Measurements from ENCODE around the gene GJB5.
"Not testable (repeated sequence)": the region's sequence is repeated elsewhere in the genome, so short reads cannot be mapped to it uniquely, and the experiment has no call there.

Gene GJB5

GRCh38 chr1:34754964-34755637 lies at the start of gene GJB5:
TSS of gene GJB5 (plus strand) at chr1:34755047. CDS start at chr1:34757331, 2,284 bp downstream.
- DNase-seq: no peak

GRCh38 chr1:34705077-34705476 lies 49.8 kb upstream of the GJB5 start:
- DNase-seq: no peak

- DNase-seq: no peak
Measured at GRCh38 chr1:34708106-34708505, 46.7 kb upstream of the GJB5 start.

- DNase-seq: no peak
Measured at GRCh38 chr1:34709547-34709946, 45.3 kb upstream of the GJB5 start.

GRCh38 chr1:34710812-34711211 lies 44.0 kb upstream of the GJB5 start:
- DNase-seq: no peak

GRCh38 chr1:34711485-34711884 lies 43.4 kb upstream of the GJB5 start:
- no peak for DNase-seq

- no peak for DNase-seq
Measured at GRCh38 chr1:34712007-34712688, 42.7 kb upstream of the GJB5 start.

- no peak for DNase-seq
Measured at GRCh38 chr1:34713443-34713842, 41.4 kb upstream of the GJB5 start.

- DNase-seq: no peak
Measured at GRCh38 chr1:34714386-34714785, 40.5 kb upstream of the GJB5 start.

- DNase-seq: no peak
Measured at GRCh38 chr1:34715139-34715538, 39.7 kb upstream of the GJB5 start.

- no peak for DNase-seq
Measured at GRCh38 chr1:34721241-34721640, 33.6 kb upstream of the GJB5 start.

GRCh38 chr1:34721646-34722355 lies 33.0 kb upstream of the GJB5 start:
- DNase-seq: no peak

GRCh38 chr1:34726861-34727260 lies 28.0 kb upstream of the GJB5 start:
- no peak for DNase-seq

- DNase-seq: no peak
Measured at GRCh38 chr1:34730485-34730884, 24.4 kb upstream of the GJB5 start.

- DNase-seq: not testable (repeated sequence)
Measured at GRCh38 chr1:34732831-34733230, 22.0 kb upstream of the GJB5 start.

GRCh38 chr1:34736692-34737091 lies 18.2 kb upstream of the GJB5 start:
- DNase-seq: no peak

GRCh38 chr1:34737236-34737635 lies 17.6 kb upstream of the GJB5 start:
- not testable (repeated sequence) for DNase-seq

- DNase-seq: no peak
Measured at GRCh38 chr1:34739613-34740012, 15.2 kb upstream of the GJB5 start.

GRCh38 chr1:34740161-34740868 lies 14.5 kb upstream of the GJB5 start:
- DNase-seq: no peak

GRCh38 chr1:34742667-34743270 lies 12.1 kb upstream of the GJB5 start:
- peak; percentile 82 for DNase-seq

GRCh38 chr1:34743775-34744174 lies 11.1 kb upstream of the GJB5 start:
- no peak for DNase-seq

- no peak for DNase-seq
Measured at GRCh38 chr1:34744851-34745250, 10.0 kb upstream of the GJB5 start.

GRCh38 chr1:34745666-34746065 lies 9.2 kb upstream of the GJB5 start:
- no peak for DNase-seq
